ENCODE data around the gene ATP1A2.
"Not testable (repeated sequence)": the region's sequence is repeated elsewhere in the genome, so short reads cannot be mapped to it uniquely, and the experiment has no call there.

The ATP1A2 gene

DNA sequence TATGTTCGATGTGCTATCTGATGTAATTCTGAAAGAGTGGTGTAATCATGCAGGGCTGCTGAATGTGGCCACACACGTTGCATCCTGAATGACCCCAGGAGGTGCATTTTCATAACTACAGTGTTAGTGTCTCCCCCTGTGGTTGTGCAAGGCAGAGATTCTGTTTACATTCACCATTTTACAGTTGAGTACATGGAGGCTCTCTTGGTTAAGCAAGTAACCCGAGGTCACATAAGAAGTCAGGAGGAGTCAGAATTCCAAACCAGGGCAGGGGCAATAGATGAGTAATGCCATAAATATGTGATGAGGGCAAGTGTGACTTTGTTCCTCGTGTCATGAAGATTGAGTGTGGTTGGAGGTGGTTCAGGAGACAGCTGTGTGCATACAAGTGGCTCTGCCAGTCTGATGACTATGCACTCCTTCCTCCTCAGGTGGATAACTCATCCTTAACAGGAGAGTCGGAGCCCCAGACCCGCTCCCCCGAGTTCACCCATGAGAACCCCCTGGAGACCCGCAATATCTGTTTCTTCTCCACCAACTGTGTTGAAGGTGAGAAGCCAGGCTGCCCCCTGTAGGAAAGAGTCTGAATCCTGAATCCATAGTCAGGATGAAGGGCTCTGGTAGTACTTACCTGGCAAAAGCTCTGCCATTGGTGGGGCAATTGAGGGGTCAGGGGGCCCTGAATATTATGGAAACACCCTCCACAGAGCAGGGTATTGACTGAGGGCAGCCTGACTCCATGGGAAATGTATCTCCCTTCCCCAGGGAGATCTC lies 9.3 kb downstream of the ATP1A2 start:
- no peak for DNase-seq (ENCODE audit: low spot score)

GRCh38 chr1:160125746-160126145 lies 10.2 kb downstream of the ATP1A2 start:
- no peak for DNase-seq (ENCODE audit: low spot score)

- DNase-seq (ENCODE audit: low spot score) = not testable (repeated sequence)
Measured at GRCh38 chr1:160126342-160126741, 10.8 kb downstream of the ATP1A2 start.

DNA sequence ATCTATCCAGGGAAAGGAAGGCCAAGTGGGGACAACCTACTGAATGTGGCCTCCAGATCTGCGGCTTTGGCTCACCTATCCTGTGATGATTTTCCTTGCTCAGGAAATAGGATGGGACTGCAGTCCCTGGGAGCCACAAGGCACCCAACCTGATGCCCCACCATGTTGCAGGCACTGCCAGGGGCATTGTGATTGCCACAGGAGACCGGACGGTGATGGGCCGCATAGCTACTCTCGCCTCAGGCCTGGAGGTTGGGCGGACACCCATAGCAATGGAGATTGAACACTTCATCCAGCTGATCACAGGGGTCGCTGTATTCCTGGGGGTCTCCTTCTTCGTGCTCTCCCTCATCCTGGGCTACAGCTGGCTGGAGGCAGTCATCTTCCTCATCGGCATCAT lies 11.8 kb downstream of the ATP1A2 start:
- DNase-seq (ENCODE audit: low spot score) = no peak

GRCh38 chr1:160127865-160128523 lies 12.4 kb downstream of the ATP1A2 start:
- no peak for DNase-seq (ENCODE audit: low spot score)

DNA sequence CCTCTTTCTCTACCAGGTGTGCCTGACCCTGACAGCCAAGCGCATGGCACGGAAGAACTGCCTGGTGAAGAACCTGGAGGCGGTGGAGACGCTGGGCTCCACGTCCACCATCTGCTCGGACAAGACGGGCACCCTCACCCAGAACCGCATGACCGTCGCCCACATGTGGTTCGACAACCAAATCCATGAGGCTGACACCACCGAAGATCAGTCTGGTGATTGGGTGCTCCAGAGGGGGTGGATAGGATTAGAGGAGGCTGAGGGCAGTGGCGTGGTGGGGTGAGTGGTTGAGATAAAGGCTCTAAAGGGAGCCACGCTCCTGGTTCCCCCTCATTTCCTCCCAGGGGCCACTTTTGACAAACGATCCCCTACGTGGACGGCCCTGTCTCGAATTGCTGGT lies 13.1 kb downstream of the ATP1A2 start:
- no peak for DNase-seq (ENCODE audit: low spot score)

DNA sequence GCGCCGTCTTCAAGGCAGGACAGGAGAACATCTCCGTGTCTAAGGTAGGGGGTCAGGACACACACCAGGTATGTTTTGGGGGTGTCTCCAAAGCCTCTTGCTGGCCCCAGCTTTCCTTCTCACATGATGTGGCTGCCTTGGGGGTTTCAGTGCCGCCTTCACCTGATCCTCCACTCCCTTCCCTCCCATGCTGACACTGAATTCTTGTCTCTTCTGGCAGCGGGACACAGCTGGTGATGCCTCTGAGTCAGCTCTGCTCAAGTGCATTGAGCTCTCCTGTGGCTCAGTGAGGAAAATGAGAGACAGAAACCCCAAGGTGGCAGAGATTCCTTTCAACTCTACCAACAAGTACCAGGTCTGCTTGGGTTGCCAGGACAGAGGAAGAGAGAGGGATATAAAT lies 13.5 kb downstream of the ATP1A2 start:
- no peak for DNase-seq (ENCODE audit: low spot score)

DNA sequence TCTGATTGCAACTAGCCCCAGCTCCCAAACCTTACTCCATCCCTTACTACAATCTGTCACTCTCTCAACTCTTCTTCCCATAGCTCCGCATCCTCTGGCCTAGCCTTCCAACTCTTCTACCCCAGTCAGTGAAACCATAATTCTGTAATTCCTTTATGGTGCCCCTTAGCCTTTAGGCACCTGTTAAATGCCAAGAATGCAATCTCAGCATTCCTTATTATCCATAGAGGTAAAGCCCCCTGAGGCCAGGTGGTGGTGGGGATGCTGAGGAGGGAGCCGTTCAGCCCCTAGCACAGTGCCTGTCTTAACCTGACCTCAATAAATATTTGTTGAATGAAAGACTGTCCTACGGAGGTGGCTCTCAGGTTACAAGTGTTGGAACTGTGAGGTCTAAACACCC lies 14.0 kb downstream of the ATP1A2 start:
- DNase-seq (ENCODE audit: low spot score) = no peak

DNA sequence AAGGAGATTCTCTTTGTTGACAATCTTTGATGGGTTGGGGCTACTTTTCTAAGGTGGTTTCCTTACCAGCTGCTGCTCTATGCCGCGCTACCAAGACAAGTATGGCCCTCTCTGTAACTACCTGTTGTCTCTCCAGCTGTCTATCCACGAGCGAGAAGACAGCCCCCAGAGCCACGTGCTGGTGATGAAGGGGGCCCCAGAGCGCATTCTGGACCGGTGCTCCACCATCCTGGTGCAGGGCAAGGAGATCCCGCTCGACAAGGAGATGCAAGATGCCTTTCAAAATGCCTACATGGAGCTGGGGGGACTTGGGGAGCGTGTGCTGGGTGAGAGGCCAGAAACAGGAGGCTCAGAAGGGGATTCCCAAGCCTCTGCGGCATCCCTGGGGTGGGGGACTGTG lies 14.4 kb downstream of the ATP1A2 start:
- no peak for DNase-seq (ENCODE audit: low spot score)

DNA sequence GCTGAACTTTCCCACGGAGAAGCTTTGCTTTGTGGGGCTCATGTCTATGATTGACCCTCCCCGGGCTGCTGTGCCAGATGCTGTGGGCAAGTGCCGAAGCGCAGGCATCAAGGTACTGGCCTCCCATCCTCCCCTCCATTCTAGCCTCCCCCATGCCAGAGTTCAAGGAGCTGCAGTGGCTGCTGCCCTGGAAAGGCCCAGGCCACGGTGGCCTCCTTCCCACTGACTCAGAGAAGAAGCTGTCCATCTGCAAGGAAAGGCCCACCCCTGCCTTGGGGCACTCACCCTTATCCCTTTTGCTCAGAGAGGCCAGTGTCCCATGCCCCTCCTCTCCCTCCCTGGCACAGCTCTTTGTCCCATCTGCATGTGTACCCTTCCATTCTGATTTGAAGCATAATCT lies 14.9 kb downstream of the ATP1A2 start:
- no peak for DNase-seq (ENCODE audit: low spot score)

- no peak for DNase-seq (ENCODE audit: low spot score)
Measured at GRCh38 chr1:160130939-160131338, 15.4 kb downstream of the ATP1A2 start.

DNA sequence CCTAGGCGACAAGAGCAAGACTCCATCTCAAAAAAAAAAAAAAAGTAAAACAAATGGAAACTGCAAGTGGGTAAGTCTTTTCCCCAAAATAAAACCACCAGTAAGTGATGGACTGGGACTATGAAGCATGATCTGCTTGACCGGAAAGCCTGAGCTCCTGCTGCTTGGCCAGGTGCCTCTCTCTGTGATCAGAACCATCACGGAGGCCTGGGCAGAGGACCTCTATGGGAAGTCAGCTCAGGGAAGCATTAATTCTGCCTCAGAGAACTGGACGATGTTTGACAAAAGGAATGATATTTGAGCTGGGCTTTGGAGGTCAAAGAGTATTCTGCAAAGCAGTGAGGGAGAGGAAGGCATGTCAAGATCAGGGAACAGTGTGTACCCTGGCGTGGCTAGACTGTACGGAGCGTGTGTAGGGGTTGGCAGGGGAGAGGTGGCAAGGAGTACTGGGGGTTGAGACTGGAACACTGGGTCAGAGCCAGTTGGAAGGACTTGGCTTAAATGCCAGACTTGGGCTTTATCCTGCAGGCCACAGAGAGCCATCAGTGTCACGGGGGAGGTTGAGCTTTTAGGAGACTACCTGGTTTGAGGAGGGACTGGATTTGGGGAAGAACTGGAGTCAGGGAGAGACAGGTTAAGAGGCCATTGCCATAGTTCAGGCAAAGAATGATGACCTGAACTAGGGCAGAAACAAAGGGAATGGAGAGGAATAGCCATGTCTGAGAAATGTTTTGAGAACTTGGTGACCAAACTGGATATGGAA lies 16.4 kb downstream of the ATP1A2 start:
- no peak for DNase-seq (ENCODE audit: low spot score)

DNA sequence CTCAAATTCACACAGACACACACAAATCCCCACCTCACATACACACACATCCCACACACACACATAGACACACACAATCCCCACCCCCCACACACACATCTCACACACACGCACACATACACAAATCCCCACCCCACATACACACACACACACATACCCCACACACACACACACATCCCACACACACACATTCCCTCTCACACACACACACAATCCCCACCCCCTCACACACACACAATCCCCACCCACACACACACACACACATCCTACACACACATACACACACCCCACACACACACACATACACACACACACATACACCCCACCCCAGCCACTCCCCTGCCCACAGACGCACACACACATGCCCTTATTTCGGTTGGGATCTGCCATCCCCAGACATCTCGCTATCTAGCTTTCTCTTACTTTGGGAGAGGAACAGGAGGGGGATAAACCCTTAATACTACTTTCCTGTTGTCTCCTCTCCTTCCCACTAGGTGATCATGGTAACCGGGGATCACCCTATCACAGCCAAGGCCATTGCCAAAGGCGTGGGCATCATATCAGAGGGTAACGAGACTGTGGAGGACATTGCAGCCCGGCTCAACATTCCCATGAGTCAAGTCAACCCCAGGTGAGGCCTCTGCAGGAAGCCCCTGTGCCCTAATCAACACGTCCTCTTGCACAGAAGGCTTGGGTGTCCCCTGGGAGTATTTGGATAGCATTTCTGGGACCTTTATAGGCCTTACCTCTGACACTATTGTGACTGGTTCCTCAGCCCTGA lies 18.6 kb downstream of the ATP1A2 start:
- DNase-seq (ENCODE audit: low spot score) = no peak

DNA sequence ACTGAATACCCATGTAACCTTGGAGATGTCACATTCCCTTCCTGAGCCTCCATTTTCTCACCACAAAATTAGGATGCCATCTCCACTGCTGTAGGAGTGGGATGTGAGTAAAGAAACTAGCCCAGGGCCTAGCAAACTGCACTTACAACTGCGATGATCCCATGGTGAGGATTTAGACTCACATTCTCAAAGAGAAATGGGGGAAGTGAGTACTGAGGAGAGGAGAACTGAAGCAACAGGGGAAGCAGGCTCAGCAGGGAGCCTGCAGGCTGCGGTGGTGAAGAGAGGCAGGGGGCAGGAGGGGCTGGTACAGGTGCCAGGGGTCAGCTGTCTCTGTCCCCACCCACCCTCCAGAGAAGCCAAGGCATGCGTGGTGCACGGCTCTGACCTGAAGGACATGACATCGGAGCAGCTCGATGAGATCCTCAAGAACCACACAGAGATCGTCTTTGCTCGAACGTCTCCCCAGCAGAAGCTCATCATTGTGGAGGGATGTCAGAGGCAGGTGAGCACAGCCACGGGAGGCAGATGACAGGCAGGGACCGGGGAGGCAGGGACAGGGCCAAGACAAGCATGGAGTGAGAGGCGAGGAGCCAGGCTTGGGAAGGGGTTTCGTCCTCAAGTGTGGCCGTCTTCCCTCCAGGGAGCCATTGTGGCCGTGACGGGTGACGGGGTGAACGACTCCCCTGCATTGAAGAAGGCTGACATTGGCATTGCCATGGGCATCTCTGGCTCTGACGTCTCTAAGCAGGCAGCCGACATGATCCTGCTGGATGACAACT lies 19.4 kb downstream of the ATP1A2 start:
- DNase-seq (ENCODE audit: low spot score) = no peak

GRCh38 chr1:160136121-160136925 lies 20.8 kb downstream of the ATP1A2 start:
- DNase-seq (ENCODE audit: low spot score) = no peak

DNA sequence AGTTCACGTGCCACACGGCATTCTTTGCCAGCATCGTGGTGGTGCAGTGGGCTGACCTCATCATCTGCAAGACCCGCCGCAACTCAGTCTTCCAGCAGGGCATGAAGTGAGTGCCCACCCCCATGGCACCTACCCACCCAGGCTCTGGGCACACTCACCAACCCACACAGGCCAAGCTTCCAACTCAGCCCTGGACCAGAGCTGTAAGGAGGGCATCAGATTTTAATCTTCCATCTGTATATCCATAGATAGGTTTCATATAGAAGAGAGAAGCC lies 21.3 kb downstream of the ATP1A2 start:
- no peak for DNase-seq (ENCODE audit: low spot score)

GRCh38 chr1:160137216-160137862 lies 21.8 kb downstream of the ATP1A2 start:
- DNase-seq (ENCODE audit: low spot score) = no peak

GRCh38 chr1:160139840-160140239 lies 24.3 kb downstream of the ATP1A2 start:
- DNase-seq (ENCODE audit: low spot score) = no peak

DNA sequence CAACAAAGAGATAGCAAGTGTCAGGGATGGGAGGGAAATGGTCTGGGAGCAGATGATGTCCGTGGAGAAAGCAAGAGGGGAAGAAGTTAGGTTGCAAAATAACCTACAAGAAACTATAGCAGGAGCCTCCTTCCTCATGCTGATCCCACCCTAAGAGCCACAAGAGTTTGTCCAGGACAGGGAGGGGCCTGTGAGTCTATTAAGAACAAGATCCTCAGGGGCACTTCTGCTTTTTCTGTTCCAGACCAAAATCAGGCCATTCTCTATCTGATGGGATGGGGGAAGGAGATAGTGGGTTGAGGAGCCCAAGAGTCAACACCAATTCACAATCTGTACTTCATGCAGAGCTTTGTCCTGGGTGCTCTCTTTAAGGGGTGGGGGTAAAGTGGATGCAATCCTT lies 28.1 kb downstream of the ATP1A2 start:
- peak; percentile 65 for DNase-seq (ENCODE audit: low spot score)

DNA sequence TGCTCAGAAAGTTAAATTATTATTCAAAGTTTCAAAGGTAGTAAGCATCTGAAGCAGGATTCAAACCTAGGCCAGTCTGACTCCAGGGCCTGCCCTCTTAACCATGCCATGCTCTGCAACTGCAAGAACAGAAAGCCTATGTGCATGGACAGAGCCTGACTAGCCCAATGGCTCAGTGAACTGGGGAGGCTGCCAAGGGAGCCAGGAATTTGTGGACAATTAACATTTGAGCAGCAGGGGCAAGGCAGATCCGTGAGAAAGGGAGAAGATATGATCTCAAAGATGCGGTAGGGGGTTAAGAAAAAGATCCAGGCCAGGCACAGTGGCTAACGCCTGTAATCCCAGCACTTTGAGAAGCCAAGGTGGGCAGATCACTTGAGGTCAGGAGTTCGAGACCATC lies 29.4 kb downstream of the ATP1A2 start:
- no peak for DNase-seq (ENCODE audit: low spot score)

Data from pons (tissue), 1 donor.